BJ (cell line): ENCODE data around the gene GABBR2. TPM values are rescaled to one million over a fixed set of nuclear protein-coding genes. Genes with fewer than 3 reads are reported as not detected.

Source experiments
- CTCF ChIA-PET: fragments of 350-600 bp; formaldehyde crosslinking; extraction: SDS; loops from one replicate; lab custom pipeline; 2021; ENCODE audit warnings: antibody characterized with exemption, inconsistent platforms; lab: Yijun Ruan, JAX
- POLR2A ChIA-PET: fragments of 300-600 bp; sonication (Branson Sonifier 250); formaldehyde crosslinking; extraction: SDS; loops from one replicate; lab custom pipeline; 2021; ENCODE audit warnings: antibody characterized with exemption; lab: Charles Lee
- DNase-seq: peaks from one replicate; pipeline ENCODE4 v3.0.0-alpha.2; 2011; ENCODE audit warnings: low read depth
- H3K27me3 ChIP-seq: 2 replicates; pipeline ENCODE4 v1.6.0; 2011; ENCODE audit warnings: low read length; ENCODE audit not compliant: control insufficient read depth, insufficient read depth
- H3K36me3 ChIP-seq: 2 replicates; pipeline ENCODE4 v1.5.1; 2011; ENCODE audit warnings: low read length; ENCODE audit not compliant: control insufficient read depth, insufficient read depth
- H3K4me3 ChIP-seq: 2 replicates; pipeline ENCODE4 v1.5.1; 2011; ENCODE audit warnings: low read depth, mild to moderate bottlenecking, control low read depth, low read length
- polyA plus RNA-seq: library from polyadenylated mRNA; depleted of rRNA; stranded (reverse); fragments of >200 nt; gene quantifications from 2 replicates; pipeline ENCODE4 v1.2.3, GENCODE V29; 2011
- TF ChIP-seq, protein P1 (sequence below): IDR thresholded peaks from 2 replicates; pipeline ENCODE4 v1.5.1; 2011; ENCODE audit warnings: low read depth, mild to moderate bottlenecking, control low read depth, inconsistent platforms, low read length, moderate library complexity; ENCODE audit not compliant: insufficient read depth

Gene GABBR2
- polyA plus RNA-seq, 1 experiment: 1.6 TPM

DNA sequence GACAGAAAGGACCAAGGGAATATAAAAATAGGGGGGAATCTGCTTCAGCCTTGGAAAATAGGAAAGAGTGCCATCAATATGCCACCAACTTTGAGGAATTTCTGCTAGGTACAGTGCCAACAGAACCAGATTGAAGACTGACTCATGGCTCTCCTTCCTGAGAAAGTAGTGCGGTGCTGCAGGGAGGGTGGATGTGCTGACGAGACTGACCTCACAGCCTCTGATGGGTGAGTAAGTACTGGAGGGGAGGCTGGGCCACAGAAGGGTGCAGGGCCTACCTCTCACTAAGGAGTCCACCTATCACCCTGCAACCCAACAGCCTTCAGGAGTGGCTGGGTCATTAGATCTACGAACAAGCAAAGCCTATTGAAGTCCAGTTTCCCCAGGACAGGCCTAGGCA is 187.6 kb downstream of the GABBR2 start:
- Histone ChIP-seq H3K27me3 (no peaks in the 10 kb centered on the region), H3K36me3 (no peaks in the 10 kb centered on the region), H3K4me3 (no peak overlapping the region)
- DNase-seq: peak; percentile 9
- TF ChIP-seq, protein P1, sequence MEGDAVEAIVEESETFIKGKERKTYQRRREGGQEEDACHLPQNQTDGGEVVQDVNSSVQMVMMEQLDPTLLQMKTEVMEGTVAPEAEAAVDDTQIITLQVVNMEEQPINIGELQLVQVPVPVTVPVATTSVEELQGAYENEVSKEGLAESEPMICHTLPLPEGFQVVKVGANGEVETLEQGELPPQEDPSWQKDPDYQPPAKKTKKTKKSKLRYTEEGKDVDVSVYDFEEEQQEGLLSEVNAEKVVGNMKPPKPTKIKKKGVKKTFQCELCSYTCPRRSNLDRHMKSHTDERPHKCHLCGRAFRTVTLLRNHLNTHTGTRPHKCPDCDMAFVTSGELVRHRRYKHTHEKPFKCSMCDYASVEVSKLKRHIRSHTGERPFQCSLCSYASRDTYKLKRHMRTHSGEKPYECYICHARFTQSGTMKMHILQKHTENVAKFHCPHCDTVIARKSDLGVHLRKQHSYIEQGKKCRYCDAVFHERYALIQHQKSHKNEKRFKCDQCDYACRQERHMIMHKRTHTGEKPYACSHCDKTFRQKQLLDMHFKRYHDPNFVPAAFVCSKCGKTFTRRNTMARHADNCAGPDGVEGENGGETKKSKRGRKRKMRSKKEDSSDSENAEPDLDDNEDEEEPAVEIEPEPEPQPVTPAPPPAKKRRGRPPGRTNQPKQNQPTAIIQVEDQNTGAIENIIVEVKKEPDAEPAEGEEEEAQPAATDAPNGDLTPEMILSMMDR: no peak
- ChIA-PET POLR2A (interaction anchor here (0.6 kb wide), 1 partner anchor 16 kb away, joined by 5 read pairs; no protein-coding TSS in a partner anchor), CTCF (interaction anchor here (1.0 kb wide), 1 partner anchor 206 kb away, joined by 4 read pairs; no protein-coding TSS in a partner anchor)

DNA sequence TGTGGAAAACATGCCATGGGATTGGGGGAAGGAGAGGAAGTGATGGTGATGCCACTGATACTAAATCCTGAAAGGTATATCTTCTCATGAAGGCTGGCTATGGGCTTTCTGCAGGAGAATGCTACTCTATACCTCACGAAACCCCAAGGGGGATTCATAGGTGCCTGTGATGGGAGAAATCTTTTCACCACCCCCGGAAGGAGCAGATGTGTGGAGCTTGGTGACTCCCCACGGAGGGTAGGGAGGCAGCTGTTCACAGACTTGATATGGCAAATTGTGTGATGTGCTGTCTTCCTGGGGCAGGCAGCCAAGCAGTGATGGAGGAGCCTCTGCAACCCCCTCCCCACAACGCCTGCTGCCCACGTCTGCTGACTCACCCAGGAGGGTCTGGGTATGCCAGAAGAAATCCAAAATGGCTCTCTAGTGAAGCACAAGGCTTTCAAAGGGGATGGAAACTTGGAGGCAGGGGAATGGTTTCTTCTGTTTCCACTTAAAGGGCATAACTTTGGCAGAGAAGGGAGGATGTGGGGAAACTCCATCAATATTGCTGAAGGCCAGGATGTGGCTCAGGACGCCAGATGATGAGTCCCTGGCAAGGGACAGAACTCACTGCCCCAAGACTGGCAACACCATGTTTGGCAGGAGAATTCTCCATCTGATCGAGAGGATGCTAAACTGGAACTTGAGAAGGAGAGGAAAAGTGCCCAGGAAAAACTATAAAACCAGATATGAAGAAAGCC is 188.3 kb downstream of the GABBR2 start:
- H3K36me3 ChIP-seq: no peaks in the 10 kb centered on the region
- TF ChIP-seq, protein P1: no peak
- DNase-seq: no peak
- POLR2A ChIA-PET: interaction anchor here (0.6 kb wide), 1 partner anchor 17 kb away, joined by 5 read pairs; no protein-coding TSS in a partner anchor
- no peaks in the 10 kb centered on the region for H3K27me3 ChIP-seq
- CTCF ChIA-PET: interaction anchor here (0.6 to 1.0 kb wide), 2 partner anchors 202 to 205 kb away, joined by 3 to 4 read pairs; no protein-coding TSS in a partner anchor
- no peak overlapping the region for H3K4me3 ChIP-seq

DNA sequence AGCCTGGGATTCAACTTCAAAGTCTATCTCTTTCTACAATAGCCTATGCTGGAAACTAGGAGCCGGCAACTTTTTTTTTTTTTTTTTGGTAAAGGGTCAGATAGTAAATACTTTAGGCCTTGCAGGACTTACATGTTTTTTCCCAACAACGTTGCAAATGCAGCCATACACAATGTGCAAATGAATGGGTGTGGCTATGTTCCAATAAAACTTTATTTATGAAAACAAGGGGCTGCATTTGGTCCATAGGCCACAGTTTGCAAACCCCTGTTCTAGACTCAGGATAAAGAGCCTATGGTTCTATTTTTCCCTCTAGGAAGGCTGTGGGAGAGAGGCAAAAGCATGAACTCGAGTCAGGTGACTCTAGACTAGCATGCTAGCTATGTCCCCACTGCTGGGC is 189.1 kb downstream of the GABBR2 start:
- TF ChIP-seq, protein P1: no peak
- ChIA-PET POLR2A (no interaction called here), CTCF (interaction anchor here (0.6 kb wide), 1 partner anchor 201 kb away, joined by 3 read pairs; no protein-coding TSS in a partner anchor)
- no peak for DNase-seq
- no peak overlapping the region for H3K4me3 ChIP-seq
- H3K27me3 ChIP-seq: no peaks in the 10 kb centered on the region
- no peaks in the 10 kb centered on the region for H3K36me3 ChIP-seq

DNA sequence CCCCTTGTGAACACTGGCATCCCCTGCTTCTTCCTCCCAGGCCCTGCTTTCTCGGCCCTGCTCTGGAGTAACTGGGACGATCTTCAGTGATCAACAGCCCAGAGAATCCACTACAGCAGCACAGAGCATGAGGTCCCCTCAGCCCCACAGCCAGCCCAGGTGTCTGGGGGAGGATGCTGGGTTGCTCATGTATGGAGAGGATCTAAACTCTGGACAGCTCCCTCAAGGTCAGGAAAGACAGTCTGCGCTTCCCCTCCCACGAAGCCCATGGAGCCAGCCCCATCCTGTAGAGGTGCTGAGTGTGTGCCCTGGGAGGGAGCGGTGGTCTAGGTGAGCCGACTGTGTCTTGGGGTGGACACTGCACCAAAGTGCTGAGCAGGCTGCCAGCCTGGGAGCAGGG is 190.2 kb downstream of the GABBR2 start:
- no peaks in the 10 kb centered on the region for H3K36me3 ChIP-seq
- TF ChIP-seq, protein P1: no peak
- POLR2A ChIA-PET: no interaction called here
- H3K4me3 ChIP-seq: no peak overlapping the region
- DNase-seq: no peak
- CTCF ChIA-PET: no interaction called here
- H3K27me3 ChIP-seq: no peaks in the 10 kb centered on the region

DNA sequence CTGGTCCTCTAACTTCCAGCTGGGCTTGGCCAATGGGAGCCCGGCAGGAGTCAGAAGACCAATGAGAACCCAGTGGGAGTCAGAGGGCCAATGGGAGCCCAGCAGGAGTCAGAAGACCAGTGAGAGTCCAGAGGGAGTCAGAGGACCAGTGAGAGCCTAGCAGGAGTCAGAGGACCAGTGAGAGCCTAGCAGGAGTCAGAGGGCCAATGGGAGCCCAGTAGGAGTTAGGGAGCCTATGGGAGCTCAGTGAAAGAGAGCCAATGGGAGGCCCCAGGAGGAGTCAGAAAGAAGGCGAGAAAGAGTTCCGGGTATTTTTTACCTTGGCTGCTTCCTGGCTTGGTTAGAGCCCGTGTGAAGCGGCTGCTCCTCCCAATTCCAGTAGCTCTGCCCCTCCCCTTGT is 191.0 kb downstream of the GABBR2 start:
- DNase-seq: no peak
- no peaks in the 10 kb centered on the region for H3K36me3 ChIP-seq
- POLR2A ChIA-PET: no interaction called here
- CTCF ChIA-PET: no interaction called here
- TF ChIP-seq, protein P1: no peak
- no peaks in the 10 kb centered on the region for H3K27me3 ChIP-seq
- no peak overlapping the region for H3K4me3 ChIP-seq
